Islet of Langerhans (tissue), 1 donor: ENCODE measurements around the gene AOAH.

Experiments used
- FAIRE-seq: peaks from one replicate; lab custom pipeline; 2011; peaks lifted over from hg19 to GRCh38; lab: Jason Lieb, UNC

Gene AOAH

GRCh38 chr7:36690514-36691187 lies 33.6 kb downstream of the AOAH start:
- no peak for FAIRE-seq

- no peak for FAIRE-seq
Observed at GRCh38 chr7:36690041-36690440, 34.3 kb downstream of the AOAH start.

GRCh38 chr7:36686499-36686898 lies 37.8 kb downstream of the AOAH start:
- FAIRE-seq, result no peak

- FAIRE-seq, result no peak
Observed at GRCh38 chr7:36684954-36685353, 39.3 kb downstream of the AOAH start.

- no peak for FAIRE-seq
Observed at GRCh38 chr7:36683695-36684357, 40.5 kb downstream of the AOAH start.

GRCh38 chr7:36683111-36683510 lies 41.2 kb downstream of the AOAH start:
- no peak for FAIRE-seq

GRCh38 chr7:36682102-36682501 lies 42.2 kb downstream of the AOAH start:
- no peak for FAIRE-seq

GRCh38 chr7:36677769-36678437 lies 46.4 kb downstream of the AOAH start:
- FAIRE-seq, result no peak

GRCh38 chr7:36673703-36674102 lies 50.6 kb downstream of the AOAH start:
- no peak for FAIRE-seq

- no peak for FAIRE-seq
Observed at GRCh38 chr7:36671432-36671829, 52.9 kb downstream of the AOAH start.

GRCh38 chr7:36670585-36671431 lies 53.5 kb downstream of the AOAH start:
- FAIRE-seq, result peak; percentile 5

- FAIRE-seq, result no peak
Observed at GRCh38 chr7:36668750-36669149, 55.5 kb downstream of the AOAH start.

- no peak for FAIRE-seq
Observed at GRCh38 chr7:36668080-36668479, 56.2 kb downstream of the AOAH start.

GRCh38 chr7:36667007-36667745 lies 57.1 kb downstream of the AOAH start:
- no peak for FAIRE-seq

- no peak for FAIRE-seq
Observed at GRCh38 chr7:36663481-36663880, 60.8 kb downstream of the AOAH start.

GRCh38 chr7:36661135-36661840 lies 63.0 kb downstream of the AOAH start:
- no peak for FAIRE-seq

GRCh38 chr7:36659638-36660341 lies 64.5 kb downstream of the AOAH start:
- FAIRE-seq, result no peak

- peak; percentile 68 for FAIRE-seq
Observed at GRCh38 chr7:36659172-36659516, 65.2 kb downstream of the AOAH start.

GRCh38 chr7:36658335-36659171 lies 65.7 kb downstream of the AOAH start:
- no peak for FAIRE-seq
